C4-2B (cell line): ENCODE results near the gene VAT1L.

Experiments used
- H3K27ac ChIP-seq: fragments of 450-650 bp; 2 replicates; pipeline ENCODE4 v1.5.1; 2017
- CTCF ChIP-seq: fragments of 450-650 bp; conservative IDR thresholded peaks from 2 replicates; pipeline ENCODE4 v1.5.1; 2017; ENCODE audit warnings: mild to moderate bottlenecking
- ZFX ChIP-seq: fragments of 450-650 bp; IDR thresholded peaks from 2 replicates; pipeline ENCODE4 v1.6.1; 2017

The VAT1L gene

GRCh38 chr16:77782694-77783093 lies 5.7 kb upstream of the VAT1L start:
- TF ChIP-seq CTCF (peak; percentile 17), ZFX (no peak)
- no peak overlapping the region for H3K27ac ChIP-seq

GRCh38 chr16:77784441-77785372 lies 3.7 kb upstream of the VAT1L start:
- no peak overlapping the region for H3K27ac ChIP-seq
- no peak for TF ChIP-seq ZFX
- peak; percentile 50 for TF ChIP-seq CTCF

GRCh38 chr16:77785373-77785764 lies 3.0 kb upstream of the VAT1L start:
- no peak overlapping the region for H3K27ac ChIP-seq
- TF ChIP-seq CTCF (no peak), ZFX (no peak)

- TF ChIP-seq CTCF (no peak), ZFX (no peak)
- no peak overlapping the region for H3K27ac ChIP-seq
Observed at GRCh38 chr16:77786186-77786847, 2.0 kb upstream of the VAT1L start.

GRCh38 chr16:77787452-77787851 lies 912 bp upstream of the VAT1L start:
- no peak for TF ChIP-seq ZFX
- no peak overlapping the region for H3K27ac ChIP-seq

GRCh38 chr16:77789085-77790008 lies 983 bp downstream of the VAT1L start:
- no peak for TF ChIP-seq CTCF
- TF ChIP-seq ZFX = no peak
- no peak overlapping the region for H3K27ac ChIP-seq

- TF ChIP-seq CTCF (no peak), ZFX (no peak)
- no peak overlapping the region for H3K27ac ChIP-seq
Observed at GRCh38 chr16:77790009-77790372, 1.6 kb downstream of the VAT1L start.
